ENCODE results near the gene SLC29A1. TPM values are rescaled to one million over a fixed set of nuclear protein-coding genes. Genes with fewer than 3 reads are reported as not detected.

The SLC29A1 gene
- polyA plus RNA-seq, 2 of the 4 experiments (the other 2 are of a cell fraction): 45.6 to 72.3 TPM

DNA sequence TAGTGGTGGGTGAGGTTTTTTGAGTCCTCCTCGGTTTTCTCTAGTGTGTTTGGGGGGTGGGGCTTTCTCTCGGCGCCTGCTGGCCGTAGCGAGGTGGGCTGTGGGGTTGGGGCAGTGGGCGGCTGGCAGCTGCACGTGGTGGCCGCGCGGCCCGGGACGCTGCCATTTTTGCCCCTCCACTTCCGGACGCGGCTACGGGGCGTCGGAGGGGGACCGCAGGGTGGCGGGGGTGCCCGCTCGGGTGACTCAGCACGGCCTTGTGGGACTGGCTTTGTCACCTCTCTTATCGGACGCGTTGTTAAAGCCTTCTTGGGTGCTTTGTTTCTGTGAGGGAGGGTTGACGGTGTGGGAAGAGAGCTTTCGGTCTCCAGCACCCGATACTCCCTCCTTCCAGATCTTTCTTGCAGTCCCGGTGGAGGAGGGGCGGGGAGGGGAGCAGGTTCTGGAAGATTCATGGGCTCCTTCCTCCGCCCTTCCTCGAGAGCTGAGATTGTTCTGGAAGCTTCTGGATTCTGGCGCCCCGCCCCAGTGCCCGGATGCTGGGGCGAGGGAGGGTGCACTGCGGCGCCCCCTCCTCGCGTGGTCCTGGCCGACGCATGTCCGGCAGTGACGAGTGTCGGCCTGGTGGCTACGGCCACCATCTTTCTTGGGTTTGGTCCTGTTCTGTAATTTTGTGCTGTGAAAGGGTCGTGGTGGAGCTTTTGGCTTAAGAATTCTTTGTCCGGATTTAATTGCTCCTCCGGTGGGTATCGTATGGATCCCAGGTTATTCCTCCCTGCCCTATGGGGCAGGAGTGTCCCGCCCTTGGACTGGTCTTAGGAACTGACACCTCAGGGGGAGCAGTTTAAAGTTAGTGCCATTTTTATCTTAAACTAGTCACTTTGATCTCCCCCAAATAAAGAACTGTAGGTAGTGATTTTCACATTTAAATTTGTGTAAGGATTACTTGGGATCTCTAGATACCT lies 24.2 kb downstream of the SLC29A1 start:
- H3K4me2 ChIP-seq: peak overlapping the region; percentile 99
- H3K9me3 ChIP-seq: no peaks in the 10 kb centered on the region
- H3K4me1 ChIP-seq: peaks cover 43% of the 10 kb centered on the region
- POLR2A ChIA-PET: interaction anchor here (0.9 to 3.2 kb wide), 10 partner anchors 8 to 139 kb away, joined by 3 to 38 read pairs (median 12); partner anchors contain the start of genes CDC5L, SLC29A1 and SLC35B2
- CTCF ChIA-PET: interaction anchor here (0.8 to 7.8 kb wide), 6 partner anchors 9 to 90 kb away, joined by 3 to 56 read pairs (median 14); partner anchors contain the start of gene SLC35B2
- 0% methylated on average over 21 of the region's 52 CpGs for WGBS (ENCODE audit: missing lambda C conversion rate)
- peak overlapping the region; percentile 90 for H3K4me3 ChIP-seq
- ATAC-seq (peak; percentile 26 to 55; a peak in 4 of 6 replicates), DNase-seq (ENCODE audit: low read depth in 1 of 2, low spot score in 1 of 2) (peak in 1 of 2 experiments; percentile 63), FAIRE-seq (no peak)
- peak overlapping the region; percentile 95 to 99 for H3K27ac ChIP-seq
- TF ChIP-seq FOSL2 (IDR thresholded peaks at IDR 0.05) (no peak), FOSL2 (CRISPR knock-in tag; IDR thresholded peaks at IDR 0.05) (peak; percentile 44; the same call in 1 of the 2 replicates), MAFK (IDR thresholded peaks at IDR 0.05; ENCODE audit: partially characterized antibody) (no peak), JUN (IDR thresholded peaks at IDR 0.05) (peak in 1 of 2 experiments; percentile 54; a peak in 3 of 5 replicates), RNF2 (IDR thresholded peaks at IDR 0.05; ENCODE audit: borderline replicate concordance, low read depth) (no peak), POLR2A (IDR thresholded peaks at IDR 0.05; ENCODE audit: low read length) (peak; percentile 8), EHF (CRISPR knock-in tag; IDR thresholded peaks at IDR 0.05) (no peak), RARB (CRISPR knock-in tag; IDR thresholded peaks at IDR 0.05) (peak; percentile 56; the same call in 1 of the 2 replicates), PHF8 (IDR thresholded peaks at IDR 0.05; ENCODE audit: borderline replicate concordance, low read depth) (peak; percentile 22; the same call in 1 of the 2 replicates), ZSCAN20 (CRISPR knock-in tag; IDR thresholded peaks at IDR 0.05) (no peak), ZC3H11A (IDR thresholded peaks at IDR 0.05) (no peak), FOXS1 (CRISPR knock-in tag; IDR thresholded peaks at IDR 0.05) (no peak), KDM1A (IDR thresholded peaks at IDR 0.05; ENCODE audit: low read depth) (no peak), CBX8 (IDR thresholded peaks at IDR 0.05) (no peak), HOXB13 (CRISPR knock-in tag; IDR thresholded peaks at IDR 0.05; ENCODE audit: low read depth) (no peak), CBX2 (IDR thresholded peaks at IDR 0.05; ENCODE audit: borderline replicate concordance, low read depth) (no peak), KDM5A (IDR thresholded peaks at IDR 0.05) (no peak), NPAS2 (CRISPR knock-in tag; IDR thresholded peaks at IDR 0.05; ENCODE audit: borderline replicate concordance) (no peak), GATA3 (IDR thresholded peaks at IDR 0.05; ENCODE audit: borderline replicate concordance) (no peak), FOSB (CRISPR knock-in tag; IDR thresholded peaks at IDR 0.05) (no peak), EP300 (IDR thresholded peaks at IDR 0.05) (no peak), MYC (IDR thresholded peaks at IDR 0.05; ENCODE audit: borderline replicate concordance, low read length) (peak; percentile 79; the same call in 1 of the 2 replicates)
- TF ChIP-seq, protein P1, sequence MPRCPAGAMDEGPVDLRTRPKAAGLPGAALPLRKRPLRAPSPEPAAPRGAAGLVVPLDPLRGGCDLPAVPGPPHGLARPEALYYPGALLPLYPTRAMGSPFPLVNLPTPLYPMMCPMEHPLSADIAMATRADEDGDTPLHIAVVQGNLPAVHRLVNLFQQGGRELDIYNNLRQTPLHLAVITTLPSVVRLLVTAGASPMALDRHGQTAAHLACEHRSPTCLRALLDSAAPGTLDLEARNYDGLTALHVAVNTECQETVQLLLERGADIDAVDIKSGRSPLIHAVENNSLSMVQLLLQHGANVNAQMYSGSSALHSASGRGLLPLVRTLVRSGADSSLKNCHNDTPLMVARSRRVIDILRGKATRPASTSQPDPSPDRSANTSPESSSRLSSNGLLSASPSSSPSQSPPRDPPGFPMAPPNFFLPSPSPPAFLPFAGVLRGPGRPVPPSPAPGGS (IDR thresholded peaks at IDR 0.05): no peak; the same call in 2 of the 3 replicates
- TF ChIP-seq, protein P2, sequence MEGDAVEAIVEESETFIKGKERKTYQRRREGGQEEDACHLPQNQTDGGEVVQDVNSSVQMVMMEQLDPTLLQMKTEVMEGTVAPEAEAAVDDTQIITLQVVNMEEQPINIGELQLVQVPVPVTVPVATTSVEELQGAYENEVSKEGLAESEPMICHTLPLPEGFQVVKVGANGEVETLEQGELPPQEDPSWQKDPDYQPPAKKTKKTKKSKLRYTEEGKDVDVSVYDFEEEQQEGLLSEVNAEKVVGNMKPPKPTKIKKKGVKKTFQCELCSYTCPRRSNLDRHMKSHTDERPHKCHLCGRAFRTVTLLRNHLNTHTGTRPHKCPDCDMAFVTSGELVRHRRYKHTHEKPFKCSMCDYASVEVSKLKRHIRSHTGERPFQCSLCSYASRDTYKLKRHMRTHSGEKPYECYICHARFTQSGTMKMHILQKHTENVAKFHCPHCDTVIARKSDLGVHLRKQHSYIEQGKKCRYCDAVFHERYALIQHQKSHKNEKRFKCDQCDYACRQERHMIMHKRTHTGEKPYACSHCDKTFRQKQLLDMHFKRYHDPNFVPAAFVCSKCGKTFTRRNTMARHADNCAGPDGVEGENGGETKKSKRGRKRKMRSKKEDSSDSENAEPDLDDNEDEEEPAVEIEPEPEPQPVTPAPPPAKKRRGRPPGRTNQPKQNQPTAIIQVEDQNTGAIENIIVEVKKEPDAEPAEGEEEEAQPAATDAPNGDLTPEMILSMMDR (IDR thresholded peaks at IDR 0.05): no peak
- TF ChIP-seq, protein P3, sequence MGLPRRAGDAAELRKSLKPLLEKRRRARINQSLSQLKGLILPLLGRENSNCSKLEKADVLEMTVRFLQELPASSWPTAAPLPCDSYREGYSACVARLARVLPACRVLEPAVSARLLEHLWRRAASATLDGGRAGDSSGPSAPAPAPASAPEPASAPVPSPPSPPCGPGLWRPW (IDR thresholded peaks at IDR 0.05): no peak
- TF ChIP-seq, protein P4, sequence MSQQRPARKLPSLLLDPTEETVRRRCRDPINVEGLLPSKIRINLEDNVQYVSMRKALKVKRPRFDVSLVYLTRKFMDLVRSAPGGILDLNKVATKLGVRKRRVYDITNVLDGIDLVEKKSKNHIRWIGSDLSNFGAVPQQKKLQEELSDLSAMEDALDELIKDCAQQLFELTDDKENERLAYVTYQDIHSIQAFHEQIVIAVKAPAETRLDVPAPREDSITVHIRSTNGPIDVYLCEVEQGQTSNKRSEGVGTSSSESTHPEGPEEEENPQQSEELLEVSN (IDR thresholded peaks at IDR 0.05; ENCODE audit: borderline replicate concordance, low read depth): peak; percentile 39; the same call in 1 of the 2 replicates
- TF ChIP-seq, protein P5, sequence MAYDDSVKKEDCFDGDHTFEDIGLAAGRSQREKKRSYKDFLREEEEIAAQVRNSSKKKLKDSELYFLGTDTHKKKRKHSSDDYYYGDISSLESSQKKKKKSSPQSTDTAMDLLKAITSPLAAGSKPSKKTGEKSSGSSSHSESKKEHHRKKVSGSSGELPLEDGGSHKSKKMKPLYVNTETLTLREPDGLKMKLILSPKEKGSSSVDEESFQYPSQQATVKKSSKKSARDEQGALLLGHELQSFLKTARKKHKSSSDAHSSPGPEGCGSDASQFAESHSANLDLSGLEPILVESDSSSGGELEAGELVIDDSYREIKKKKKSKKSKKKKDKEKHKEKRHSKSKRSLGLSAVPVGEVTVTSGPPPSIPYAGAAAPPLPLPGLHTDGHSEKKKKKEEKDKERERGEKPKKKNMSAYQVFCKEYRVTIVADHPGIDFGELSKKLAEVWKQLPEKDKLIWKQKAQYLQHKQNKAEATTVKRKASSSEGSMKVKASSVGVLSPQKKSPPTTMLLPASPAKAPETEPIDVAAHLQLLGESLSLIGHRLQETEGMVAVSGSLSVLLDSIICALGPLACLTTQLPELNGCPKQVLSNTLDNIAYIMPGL (CRISPR knock-in tag; IDR thresholded peaks at IDR 0.05; ENCODE audit: borderline replicate concordance): 0 out of 2 replicates have a peak, but pooled peaks have one; percentile 27
- TF ChIP-seq, protein P6, sequence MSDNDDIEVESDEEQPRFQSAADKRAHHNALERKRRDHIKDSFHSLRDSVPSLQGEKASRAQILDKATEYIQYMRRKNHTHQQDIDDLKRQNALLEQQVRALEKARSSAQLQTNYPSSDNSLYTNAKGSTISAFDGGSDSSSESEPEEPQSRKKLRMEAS (IDR thresholded peaks at IDR 0.05): peak; percentile 86
- TF ChIP-seq, protein P7, sequence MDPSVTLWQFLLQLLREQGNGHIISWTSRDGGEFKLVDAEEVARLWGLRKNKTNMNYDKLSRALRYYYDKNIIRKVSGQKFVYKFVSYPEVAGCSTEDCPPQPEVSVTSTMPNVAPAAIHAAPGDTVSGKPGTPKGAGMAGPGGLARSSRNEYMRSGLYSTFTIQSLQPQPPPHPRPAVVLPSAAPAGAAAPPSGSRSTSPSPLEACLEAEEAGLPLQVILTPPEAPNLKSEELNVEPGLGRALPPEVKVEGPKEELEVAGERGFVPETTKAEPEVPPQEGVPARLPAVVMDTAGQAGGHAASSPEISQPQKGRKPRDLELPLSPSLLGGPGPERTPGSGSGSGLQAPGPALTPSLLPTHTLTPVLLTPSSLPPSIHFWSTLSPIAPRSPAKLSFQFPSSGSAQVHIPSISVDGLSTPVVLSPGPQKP (IDR thresholded peaks at IDR 0.05; ENCODE audit: low read depth, low read length): no peak
